CD14-positive monocyte (primary cell): ENCODE data around the gene FCN2. TPM values are rescaled to one million over a fixed set of nuclear protein-coding genes. Genes with fewer than 3 reads are reported as not detected.
A peak's percentile ranks its signal among the peaks of the same experiment; 100 is the strongest.

Experiments used
- DNase-seq, 3 donors: peaks; one replicate each; pipeline ENCODE4 v3.0.0-alpha.2; 2011 to 2022
- H2AFZ ChIP-seq: 2 replicates; pipeline ENCODE4 v1.6.0; 2012; ENCODE audit warnings: mild to moderate bottlenecking, low read depth, low read length, inconsistent platforms; ENCODE audit not compliant: insufficient read depth, poor library complexity, severe bottlenecking
- H3K27ac ChIP-seq, 2 donors: 1 replicate in 1 of 2; 2 replicates in 1 of 2; pipeline ENCODE4 v1.5.1; 2012 to 2013; ENCODE audit warnings: low read length in 2 of 2, control low read depth in 1 of 2, inconsistent platforms in 1 of 2, low read depth in 1 of 2, mild to moderate bottlenecking in 1 of 2
- H3K27me3 ChIP-seq, 2 donors: one replicate each; pipeline versions ENCODE4 v1.6.0 to v1.6.1; 2011 to 2013; ENCODE audit warnings: low read length in 2 of 2; ENCODE audit not compliant: control insufficient read depth in 2 of 2, insufficient read depth in 2 of 2
- H3K36me3 ChIP-seq, 2 donors: replicated peaks in 1 of 2; 1 replicate in 1 of 2; 2 replicates in 1 of 2; pipeline versions ENCODE4 v1.5.1 to v1.6.1; 2012 to 2013; ENCODE audit warnings: low read length in 2 of 2, control low read depth in 1 of 2, inconsistent platforms in 1 of 2, mild to moderate bottlenecking in 1 of 2; ENCODE audit not compliant: insufficient read depth in 2 of 2, control insufficient read depth in 1 of 2
- H3K4me1 ChIP-seq, 2 donors: 1 replicate in 1 of 2; 2 replicates in 1 of 2; pipeline versions ENCODE4 v1.5.1 to v1.6.1; 2012 to 2013; ENCODE audit warnings: low read length in 2 of 2, control low read depth in 1 of 2, inconsistent platforms in 1 of 2, mild to moderate bottlenecking in 1 of 2, moderate library complexity in 1 of 2; ENCODE audit not compliant: insufficient read depth in 2 of 2, control insufficient read depth in 1 of 2
- H3K4me2 ChIP-seq: replicated peaks from 2 replicates; pipeline ENCODE3; 2012; ENCODE audit warnings: low read length, moderate library complexity, mild to moderate bottlenecking; ENCODE audit not compliant: poor library complexity, severe bottlenecking; ENCODE audit errors: extremely low read depth
- H3K4me3 ChIP-seq, 3 experiments: fragments of 200-600 bp in 1 of 3; sonication (generic) in 1 of 3; replicated peaks in 1 of 3; 1 replicate in 2 of 3; 2 replicates in 1 of 3; pipeline ENCODE4 v1.5.1; 2011 to 2013; ENCODE audit warnings: low read length in 3 of 3, mild to moderate bottlenecking in 3 of 3, control low read depth in 2 of 3, low read depth in 2 of 3, inconsistent platforms in 1 of 3, moderate library complexity in 1 of 3
- H3K79me2 ChIP-seq: 2 replicates; pipeline ENCODE4 v1.6.0; 2012; ENCODE audit warnings: mild to moderate bottlenecking, control low read depth, inconsistent platforms, low read length, moderate library complexity; ENCODE audit not compliant: insufficient read depth
- H3K9ac ChIP-seq: 2 replicates; pipeline ENCODE4 v1.6.0; 2017; ENCODE audit warnings: low read length, mild to moderate bottlenecking; ENCODE audit not compliant: insufficient read depth, poor library complexity, severe bottlenecking
- H3K9me3 ChIP-seq, 2 donors: replicated peaks in 1 of 2; 1 replicate in 1 of 2; 2 replicates in 1 of 2; pipeline versions ENCODE4 v1.5.1 to v1.6.1; 2012 to 2013; ENCODE audit warnings: low read length in 2 of 2, control low read depth in 1 of 2; ENCODE audit not compliant: control insufficient read depth in 1 of 2, insufficient read depth in 1 of 2
- H4K20me1 ChIP-seq: 2 replicates; pipeline ENCODE4 v1.6.0; 2012; ENCODE audit warnings: mild to moderate bottlenecking, low read length, control low read depth, moderate library complexity; ENCODE audit not compliant: insufficient read depth
- H3K27ac Mint-ChIP-seq, 7 donors: one replicate each; pipeline ENCODE4 v1.8.0; 2020; ENCODE audit warnings: mild to moderate bottlenecking in 7 of 7, mixed read lengths in 7 of 7, moderate library complexity in 6 of 7, inconsistent platforms in 2 of 7
- H3K27me3 Mint-ChIP-seq, 3 donors: one replicate each; pipeline ENCODE4 v1.8.0; 2021 to 2022; ENCODE audit warnings: low read depth in 3 of 3, mild to moderate bottlenecking in 3 of 3, mixed read lengths in 3 of 3, moderate library complexity in 3 of 3, inconsistent platforms in 1 of 3
- H3K36me3 Mint-ChIP-seq, 2 donors: one replicate each; pipeline ENCODE4 v1.8.0; 2020; ENCODE audit warnings: mixed read lengths in 2 of 2, inconsistent platforms in 1 of 2, mild to moderate bottlenecking in 1 of 2
- H3K4me1 Mint-ChIP-seq: one replicate; pipeline ENCODE4 v1.8.0; 2020; ENCODE audit warnings: mild to moderate bottlenecking, mixed read lengths
- H3K4me3 Mint-ChIP-seq, 2 donors: one replicate each; pipeline ENCODE4 v1.8.0; 2020; ENCODE audit warnings: mild to moderate bottlenecking in 2 of 2, mixed read lengths in 2 of 2, moderate library complexity in 1 of 2
- H3K9me3 Mint-ChIP-seq, 7 donors: one replicate each; pipeline ENCODE4 v1.8.0; 2020 to 2022; ENCODE audit warnings: mixed read lengths in 7 of 7, mild to moderate bottlenecking in 6 of 7, moderate library complexity in 6 of 7, inconsistent platforms in 2 of 7
- CTCF ChIP-seq: fragments of 200-600 bp; IDR thresholded peaks from one replicate; pipeline ENCODE4 v1.8.0; 2022; ENCODE audit warnings: antibody characterized with exemption, mild to moderate bottlenecking
- WGBS: methylation state at CpG from one replicate; pipeline ENCODE4 v1.1.5; 2013; ENCODE audit warnings: missing lambda C conversion rate; ENCODE audit not compliant: insufficient coverage; 5-methylcytosine and 5-hydroxymethylcytosine counted together
- intact Hi-C, 2 donors: fragments of 100-400 bp; cut with micrococcal nuclease; formaldehyde crosslinking; loops; one replicate each; pipeline versions ENCODE4 v1.15.0 to v1.15.1; 2023
- polyA plus RNA-seq, 3 donors: library from polyadenylated mRNA; depleted of rRNA in 1 of 3; unstranded in 2 of 3; stranded (reverse) in 1 of 3; fragments of 300-500 nt in 2 of 3; fragments of >200 nt in 1 of 3; fragmentation: Illumina TruSeq in 2 of 3; gene quantifications; 1 replicate in 2 of 3; 2 replicates in 1 of 3; pipeline ENCODE4 v1.2.3, GENCODE V29; 2012 to 2021

The FCN2 gene
- polyA plus RNA-seq, 3 donors: not detected

- Mint-ChIP-seq H3K4me3 (peak overlapping the region in 1 of 2 donors; percentile 8), H3K27ac (no peak overlapping the region), H3K9me3 (peaks cover 16 to 40% (median 29%) of the 10 kb centered on the region in 7 donors), H3K4me1 (peaks cover 24% of the 10 kb centered on the region), H3K27me3 (peaks cover 10 to 26% (median 11%) of the 10 kb centered on the region in 3 donors), H3K36me3 (no peaks in the 10 kb centered on the region)
- no peak for TF ChIP-seq CTCF
- no peak overlapping the region for H2AFZ ChIP-seq
- H3K9me3 ChIP-seq: peaks cover 17 to 28% of the 10 kb centered on the region in 2 donors
- peak in 1 of 3 donors; percentile 0 for DNase-seq
- intact Hi-C loops: no loop called here
- no peak overlapping the region for H3K4me2 ChIP-seq
- H3K9ac ChIP-seq: no peak overlapping the region
- peaks cover 16 to 23% of the 10 kb centered on the region in 2 donors for H3K4me1 ChIP-seq
- H3K79me2 ChIP-seq: no peaks in the 10 kb centered on the region
- no peaks in the 10 kb centered on the region for H3K27me3 ChIP-seq
- 100% methylated on average over 1 of the region's 3 CpGs for WGBS
- no peak overlapping the region for H3K4me3 ChIP-seq
- H4K20me1 ChIP-seq: no peaks in the 10 kb centered on the region
- H3K27ac ChIP-seq: no peak overlapping the region
- H3K36me3 ChIP-seq: no peaks in the 10 kb centered on the region
These were observed 14.5 kb downstream of the FCN2 start for GRCh38 chr9:134895097-134895496.

- Histone ChIP-seq H3K4me3 (no peak overlapping the region), H3K36me3 (no peaks in the 10 kb centered on the region), H3K9me3 (peaks cover 19 to 32% of the 10 kb centered on the region in 2 donors), H2AFZ (no peak overlapping the region), H3K9ac (no peak overlapping the region), H3K4me1 (peaks cover 16 to 19% of the 10 kb centered on the region in 2 donors), H3K27me3 (no peaks in the 10 kb centered on the region), H4K20me1 (no peaks in the 10 kb centered on the region), H3K27ac (no peak overlapping the region), H3K4me2 (no peak overlapping the region), H3K79me2 (no peaks in the 10 kb centered on the region)
- no CpG with 5 or more reads among the region's 2 CpGs for WGBS
- no peak for TF ChIP-seq CTCF
- Mint-ChIP-seq H3K4me3 (peak overlapping the region in 1 of 2 donors; percentile 8), H3K4me1 (peaks cover 24% of the 10 kb centered on the region), H3K36me3 (no peaks in the 10 kb centered on the region), H3K27ac (no peak overlapping the region), H3K9me3 (peaks cover 20 to 44% (median 31%) of the 10 kb centered on the region in 7 donors), H3K27me3 (peaks cover 10 to 25% (median 12%) of the 10 kb centered on the region in 3 donors)
- DNase-seq: no peak
- intact Hi-C loops: no loop called here
These were observed 14.9 kb downstream of the FCN2 start for GRCh38 chr9:134895567-134895907.
